PC-3 (cell line): Measurements from ENCODE around the gene RNF144B. TPM values are rescaled to one million over a fixed set of nuclear protein-coding genes. Genes with fewer than 3 reads are reported as not detected.
"Not testable (repeated sequence)": the region's sequence is repeated elsewhere in the genome, so short reads cannot be mapped to it uniquely, and the experiment has no call there.

ENCODE experiments used
- ATAC-seq: fragments of 200-7000 bp; cut with Tn5 transposase; 2 replicates; pipeline ENCODE4 v1.9.1; 2020; ENCODE audit warnings: mild to moderate bottlenecking, moderate library complexity
- BruUV-seq: library from RNA; stranded (reverse); fragments of 400-500 nt; replicated peaks from 2 replicates; lab custom pipeline; 2021; lab: Mats Ljungman, UMichigan
- CTCF ChIA-PET: fragments of 300-600 bp; sonication (Branson Sonifier 250); formaldehyde crosslinking; loops from one replicate; lab custom pipeline; 2022; ENCODE audit warnings: antibody characterized with exemption; lab: Charles Lee
- POLR2A ChIA-PET: fragments of 300-600 bp; sonication (Branson Sonifier 250); formaldehyde crosslinking; loops from one replicate; lab custom pipeline; 2022; ENCODE audit warnings: antibody characterized with exemption; ENCODE audit not compliant: unreplicated experiment; lab: Charles Lee
- DNase-seq: peaks from one replicate; pipeline ENCODE4 v3.0.0-alpha.2; 2015
- H2AFZ ChIP-seq: fragments of 300-600 bp; sonication (generic); 2 replicates; pipeline ENCODE4 v1.6.0; 2016; ENCODE audit warnings: antibody characterized with exemption, low read length
- H3F3A ChIP-seq: fragments of 300-600 bp; sonication (generic); one replicate; pipeline ENCODE4 v1.6.0; 2017; ENCODE audit warnings: antibody characterized with exemption, low read length, control low read depth, mild to moderate bottlenecking; ENCODE audit not compliant: unreplicated experiment
- H3K27ac ChIP-seq: fragments of 300-600 bp; sonication (generic); 2 replicates; pipeline ENCODE4 v1.5.1; 2016; ENCODE audit warnings: mild to moderate bottlenecking, low read length
- H3K27me3 ChIP-seq: fragments of 300-600 bp; sonication (generic); 2 replicates; pipeline ENCODE4 v1.6.1; 2016; ENCODE audit warnings: low read length, mixed read lengths
- H3K36me3 ChIP-seq: fragments of 300-600 bp; sonication (generic); 2 replicates; pipeline ENCODE4 v1.6.1; 2016; ENCODE audit warnings: low read depth, mixed run types, low read length, mixed read lengths
- H3K4me1 ChIP-seq: fragments of 300-600 bp; sonication (generic); 2 replicates; pipeline ENCODE4 v1.5.1; 2016; ENCODE audit warnings: low read length; ENCODE audit not compliant: insufficient read depth
- H3K4me2 ChIP-seq: fragments of 300-600 bp; sonication (generic); 2 replicates; pipeline ENCODE4 v1.6.0; 2016; ENCODE audit warnings: low read length
- H3K4me3 ChIP-seq: fragments of 300-600 bp; sonication (generic); 2 replicates; pipeline ENCODE4 v1.5.1; 2016; ENCODE audit warnings: mild to moderate bottlenecking, low read length, mixed read lengths
- H3K79me2 ChIP-seq: fragments of 300-600 bp; sonication (generic); 2 replicates; pipeline ENCODE4 v1.6.1; 2017; ENCODE audit warnings: low read length, mixed read lengths
- H3K9ac ChIP-seq: fragments of 300-600 bp; sonication (generic); 2 replicates; pipeline ENCODE4 v1.6.0; 2016; ENCODE audit warnings: mild to moderate bottlenecking, low read length
- H3K9me2 ChIP-seq: fragments of 300-600 bp; sonication (generic); replicated peaks from 2 replicates; pipeline ENCODE4 v1.6.1; 2016; ENCODE audit warnings: mixed run types, low read length, mixed read lengths
- H3K9me3 ChIP-seq: fragments of 300-600 bp; sonication (generic); 2 replicates; pipeline ENCODE4 v1.6.1; 2016; ENCODE audit warnings: low read length, mixed read lengths
- H4K20me1 ChIP-seq: fragments of 300-600 bp; sonication (generic); 2 replicates; pipeline ENCODE4 v1.6.1; 2016; ENCODE audit warnings: low read length, mixed read lengths
- EZH2 ChIP-seq: fragments of 300-600 bp; sonication (generic); IDR thresholded peaks from one replicate; pipeline ENCODE4 v1.6.1; 2017; ENCODE audit warnings: antibody characterized with exemption, mild to moderate bottlenecking, low read length; ENCODE audit not compliant: unreplicated experiment
- EZH2phosphoT487 ChIP-seq: fragments of 300-600 bp; sonication (generic); IDR thresholded peaks from 2 replicates; pipeline ENCODE4 v1.6.1; 2018; ENCODE audit warnings: mild to moderate bottlenecking, antibody characterized with exemption, low read length, borderline replicate concordance
- intact Hi-C: fragments of 100-400 bp; cut with micrococcal nuclease; formaldehyde crosslinking; loops from 2 replicates; pipeline ENCODE4 v1.9.0; 2023
- total RNA-seq: library from RNA; depleted of rRNA; stranded (reverse); fragments of >200 nt; gene quantifications from 2 replicates; pipeline ENCODE4 v1.2.3, GENCODE V29; 2014
- TF ChIP-seq, protein P1 (sequence below): fragments of 300-600 bp; sonication (generic); conservative IDR thresholded peaks from 2 replicates; pipeline ENCODE4 v1.5.1; 2017; ENCODE audit warnings: antibody characterized with exemption, low read depth, mild to moderate bottlenecking, low read length

RNF144B gene
- total RNA-seq, 1 experiment from 2014 or later = 4.6 TPM

- H3F3A ChIP-seq = no peaks in the 10 kb centered on the region
- 0 out of 2 replicates have a peak, but pooled peaks cover 4% of the 10 kb centered on the region for H3K9me2 ChIP-seq
- no peak overlapping the region for H2AFZ ChIP-seq
- TF ChIP-seq EZH2phosphoT487 (no peak), EZH2 (no peak)
- TF ChIP-seq, protein P1, sequence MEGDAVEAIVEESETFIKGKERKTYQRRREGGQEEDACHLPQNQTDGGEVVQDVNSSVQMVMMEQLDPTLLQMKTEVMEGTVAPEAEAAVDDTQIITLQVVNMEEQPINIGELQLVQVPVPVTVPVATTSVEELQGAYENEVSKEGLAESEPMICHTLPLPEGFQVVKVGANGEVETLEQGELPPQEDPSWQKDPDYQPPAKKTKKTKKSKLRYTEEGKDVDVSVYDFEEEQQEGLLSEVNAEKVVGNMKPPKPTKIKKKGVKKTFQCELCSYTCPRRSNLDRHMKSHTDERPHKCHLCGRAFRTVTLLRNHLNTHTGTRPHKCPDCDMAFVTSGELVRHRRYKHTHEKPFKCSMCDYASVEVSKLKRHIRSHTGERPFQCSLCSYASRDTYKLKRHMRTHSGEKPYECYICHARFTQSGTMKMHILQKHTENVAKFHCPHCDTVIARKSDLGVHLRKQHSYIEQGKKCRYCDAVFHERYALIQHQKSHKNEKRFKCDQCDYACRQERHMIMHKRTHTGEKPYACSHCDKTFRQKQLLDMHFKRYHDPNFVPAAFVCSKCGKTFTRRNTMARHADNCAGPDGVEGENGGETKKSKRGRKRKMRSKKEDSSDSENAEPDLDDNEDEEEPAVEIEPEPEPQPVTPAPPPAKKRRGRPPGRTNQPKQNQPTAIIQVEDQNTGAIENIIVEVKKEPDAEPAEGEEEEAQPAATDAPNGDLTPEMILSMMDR = no peak
- no peaks in the 10 kb centered on the region for H3K79me2 ChIP-seq
- no peaks in the 10 kb centered on the region for H3K27me3 ChIP-seq
- ChIA-PET CTCF (no interaction called here), POLR2A (no interaction called here)
- H3K9ac ChIP-seq = no peak overlapping the region
- DNase-seq = no peak
- intact Hi-C loops = no loop called here
- peaks cover 5% of the 10 kb centered on the region; the same call in 1 of the 2 replicates for H3K4me1 ChIP-seq
- no TSS peak for BruUV-seq
- no peak for ATAC-seq
- no peak overlapping the region for H3K4me3 ChIP-seq
- no peaks in the 10 kb centered on the region for H4K20me1 ChIP-seq
- H3K27ac ChIP-seq = no peak overlapping the region
- H3K4me2 ChIP-seq = no peak overlapping the region
- no peaks in the 10 kb centered on the region for H3K9me3 ChIP-seq
- H3K36me3 ChIP-seq = no peaks in the 10 kb centered on the region
These were observed 23.4 kb upstream of the RNF144B start for GRCh38 chr6:18363746-18364145.

GRCh38 chr6:18364561-18364960 lies 22.6 kb upstream of the RNF144B start:
- BruUV-seq, H4K20me1 ChIP-seq, intact Hi-C loops, H3K27me3 ChIP-seq, H3K4me1 ChIP-seq, DNase-seq, POLR2A ChIA-PET, H3K27ac ChIP-seq, H3K36me3 ChIP-seq, H3K9me3 ChIP-seq, H3K79me2 ChIP-seq, H3K4me2 ChIP-seq, H3K9me2 ChIP-seq, ATAC-seq, H2AFZ ChIP-seq, H3K9ac ChIP-seq, CTCF ChIA-PET, H3F3A ChIP-seq, H3K4me3 ChIP-seq: not testable (repeated sequence)

- CTCF ChIA-PET = no interaction called here
These were observed 19.8 kb upstream of the RNF144B start for GRCh38 chr6:18367371-18367770.

More at GRCh38 chr6:18367371-18367770, 19.8 kb upstream of the RNF144B start:
- Histone ChIP-seq H3K9me2 (no peaks in the 10 kb centered on the region), H3K4me1 (no peaks in the 10 kb centered on the region), H3K27me3 (no peaks in the 10 kb centered on the region), H3K9ac (no peak overlapping the region), H3K27ac (no peak overlapping the region), H3K4me3 (no peak overlapping the region), H3K79me2 (no peaks in the 10 kb centered on the region), H3K4me2 (no peak overlapping the region), H3K9me3 (no peaks in the 10 kb centered on the region), H3K36me3 (no peaks in the 10 kb centered on the region), H3F3A (no peaks in the 10 kb centered on the region), H2AFZ (no peak overlapping the region), H4K20me1 (no peaks in the 10 kb centered on the region)
- intact Hi-C loops = no loop called here
- BruUV-seq = no TSS peak
- ATAC-seq (no peak), DNase-seq (no peak)
- POLR2A ChIA-PET = interaction anchor here (0.6 kb wide), 1 partner anchor 84 kb away, joined by 5 read pairs; no protein-coding TSS in a partner anchor
- TF ChIP-seq EZH2phosphoT487 = no peak
- no peak for TF ChIP-seq EZH2
- TF ChIP-seq, protein P1 = no peak
